Measurements from ENCODE around the gene FILIP1L. TPM values are rescaled to one million over a fixed set of nuclear protein-coding genes. Genes with fewer than 3 reads are reported as not detected.

The FILIP1L gene
- polyA plus RNA-seq, 1 donor (not counting 4 experiments of a cell fraction or from before 2014, with no cell fraction given): 14.7 TPM

- no peak for DNase-seq (ENCODE audit: low read depth, low spot score)
- H3K36me3 ChIP-seq (ENCODE audit: control insufficient read depth in 2 of 2, extremely low read depth in 1 of 2, insufficient read depth in 2 of 2, low read length in 2 of 2): peaks cover 8 to 10% of the 10 kb centered on the region in 2 experiments
- H3K9ac ChIP-seq (ENCODE audit: control insufficient read depth, extremely low read depth, insufficient read depth, low read length): no peak overlapping the region
- H3K4me3 ChIP-seq (ENCODE audit: control insufficient read depth in 2 of 3, extremely low read depth in 1 of 3, insufficient read depth in 2 of 3, low read depth in 1 of 3, low read length in 3 of 3): no peak overlapping the region
- H3K4me1 ChIP-seq (ENCODE audit: control insufficient read depth, extremely low read depth, insufficient read depth, low read length): peaks cover 8% of the 10 kb centered on the region
- FAIRE-seq: no peak
- H3K27me3 ChIP-seq (ENCODE audit: control insufficient read depth, extremely low read depth, insufficient read depth, low read length): no peaks in the 10 kb centered on the region
- H3K9me3 ChIP-seq (ENCODE audit: control insufficient read depth, low read depth, low read length): no peaks in the 10 kb centered on the region
- H3K79me2 ChIP-seq (ENCODE audit: control insufficient read depth, insufficient read depth, low read length): peaks cover 41% of the 10 kb centered on the region
- H3K27ac ChIP-seq (ENCODE audit: control insufficient read depth, insufficient read depth, low read length): no peak overlapping the region
- no peaks in the 10 kb centered on the region for H4K20me1 ChIP-seq (ENCODE audit: control insufficient read depth, extremely low read depth, insufficient read depth, low read length)
- dilution Hi-C loops (cut with MboI; ENCODE audit: extremely low pct_ligation_motif_present, low sequenced_read_pairs): no loop called here
- no peak overlapping the region for H3K4me2 ChIP-seq (ENCODE audit: control insufficient read depth, extremely low read depth, insufficient read depth, low read depth, low read length)
- H2AFZ ChIP-seq (ENCODE audit: control insufficient read depth, low read length): no peak overlapping the region
- H3K9me1 ChIP-seq (ENCODE audit: control insufficient read depth, extremely low read depth, insufficient read depth, low read length): peaks cover 2% of the 10 kb centered on the region
- TF ChIP-seq CTCF (optimal IDR thresholded peaks at IDR 0.05 in 1 of 3, IDR thresholded peaks at IDR 0.05 in 1 of 3, conservative IDR thresholded peaks at IDR 0.05 in 1 of 3; ENCODE audit: extremely low read depth in 1 of 3, insufficient read depth in 2 of 3, low read length in 3 of 3): no peak
- no peak for TF ChIP-seq EZH2 (IDR thresholded peaks at IDR 0.05; ENCODE audit: low read length)
Observed at GRCh38 chr3:99854756-99855298, 259.5 kb downstream of the FILIP1L start.

- TF ChIP-seq CTCF (optimal IDR thresholded peaks at IDR 0.05 in 1 of 3, IDR thresholded peaks at IDR 0.05 in 1 of 3, conservative IDR thresholded peaks at IDR 0.05 in 1 of 3; ENCODE audit: extremely low read depth in 1 of 3, insufficient read depth in 2 of 3, low read length in 3 of 3) (no peak), EZH2 (IDR thresholded peaks at IDR 0.05; ENCODE audit: low read length) (no peak)
- Histone ChIP-seq H4K20me1 (ENCODE audit: control insufficient read depth, extremely low read depth, insufficient read depth, low read length) (no peaks in the 10 kb centered on the region), H3K27ac (ENCODE audit: control insufficient read depth, insufficient read depth, low read length) (no peak overlapping the region), H3K4me2 (ENCODE audit: control insufficient read depth, extremely low read depth, insufficient read depth, low read depth, low read length) (no peak overlapping the region), H3K4me1 (ENCODE audit: control insufficient read depth, extremely low read depth, insufficient read depth, low read length) (no peaks in the 10 kb centered on the region), H3K9me3 (ENCODE audit: control insufficient read depth, low read depth, low read length) (no peaks in the 10 kb centered on the region), H3K79me2 (ENCODE audit: control insufficient read depth, insufficient read depth, low read length) (peaks cover 46% of the 10 kb centered on the region), H3K27me3 (ENCODE audit: control insufficient read depth, extremely low read depth, insufficient read depth, low read length) (no peaks in the 10 kb centered on the region), H2AFZ (ENCODE audit: control insufficient read depth, low read length) (no peak overlapping the region), H3K4me3 (ENCODE audit: control insufficient read depth in 2 of 3, extremely low read depth in 1 of 3, insufficient read depth in 2 of 3, low read depth in 1 of 3, low read length in 3 of 3) (no peak overlapping the region), H3K36me3 (ENCODE audit: control insufficient read depth in 2 of 2, extremely low read depth in 1 of 2, insufficient read depth in 2 of 2, low read length in 2 of 2) (peaks cover 5 to 8% of the 10 kb centered on the region in 2 experiments), H3K9me1 (ENCODE audit: control insufficient read depth, extremely low read depth, insufficient read depth, low read length) (peaks cover 2% of the 10 kb centered on the region), H3K9ac (ENCODE audit: control insufficient read depth, extremely low read depth, insufficient read depth, low read length) (no peak overlapping the region)
- dilution Hi-C loops (cut with MboI; ENCODE audit: extremely low pct_ligation_motif_present, low sequenced_read_pairs): no loop called here
- no peak for DNase-seq (ENCODE audit: low read depth, low spot score)
- FAIRE-seq: no peak
Observed at GRCh38 chr3:99852851-99853250, 261.4 kb downstream of the FILIP1L start.

All from keratinocyte (primary cell).